ENCODE measurements around the gene BTF3L4. TPM values are rescaled to one million over a fixed set of nuclear protein-coding genes. Genes with fewer than 3 reads are reported as not detected.

The BTF3L4 gene
- total RNA-seq (2014; rRNA removed; shearing (Covaris generic)): 25.5 and 27.4 TPM in 2 replicates
- 47.6 and 49.0 TPM in 2 replicates for total RNA-seq (2022)
- Bru-seq, nascent RNA: percentile 89 among the genes with signal in this experiment
- percentile 78 among the genes with signal in this experiment for BruChase-seq, experiment 1, labeled RNA remaining after a 6-hour chase
- percentile 92 among the genes with signal in this experiment for BruChase-seq, experiment 2, labeled RNA remaining after a 2-hour chase
- long read RNA-seq, full-length matches to known transcripts: 91 of 95 reads
- long read RNA-seq, partial matches to known transcripts: 0 of 95 reads
- long read RNA-seq, other reads (novel, unspliced or antisense): 4 of 95 reads

DNA sequence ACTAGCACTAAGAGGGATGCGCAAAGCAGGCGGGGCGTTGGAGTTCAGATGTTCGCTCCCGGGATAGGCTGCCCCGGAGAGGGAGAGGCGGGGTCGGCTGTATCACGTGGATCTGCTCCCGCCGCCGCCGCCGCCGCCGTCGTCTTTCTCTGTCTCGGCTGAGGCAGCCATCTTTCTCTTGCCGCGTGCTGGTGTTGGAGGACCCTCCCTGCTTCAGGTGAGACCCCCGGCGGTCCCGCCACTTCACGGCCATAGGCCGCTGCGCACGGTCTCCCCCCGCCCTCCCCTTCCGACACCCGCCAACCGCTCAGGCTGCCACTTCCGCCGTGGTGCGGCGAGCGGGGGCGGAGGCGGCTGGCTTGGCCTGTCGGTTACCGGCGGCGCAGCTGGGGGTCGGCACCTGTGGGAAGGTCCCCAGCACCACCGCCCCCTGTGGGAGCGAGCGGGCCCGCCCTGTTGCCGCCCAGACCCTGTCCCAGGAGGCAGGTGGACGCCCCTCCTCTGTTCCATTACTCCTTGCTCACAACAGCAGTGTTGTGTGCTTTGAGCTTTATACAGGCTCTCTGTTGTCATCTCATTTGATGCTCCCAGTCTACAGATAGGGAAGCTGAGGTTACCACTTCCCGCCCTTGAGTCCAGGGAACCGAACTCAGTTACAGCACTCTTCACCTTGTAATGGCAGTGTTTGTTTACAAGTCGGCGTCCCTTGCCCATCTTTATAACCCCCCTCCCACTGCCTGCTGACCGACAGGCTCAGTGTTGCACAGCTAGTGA lies at the start of gene BTF3L4:
Gene BTF3L4, plus strand, starts transcription at position 133 of the 774 bp plus-strand sequence. CDS start 3,553 bp downstream, outside the sequence.
- Histone ChIP-seq H3K9me2 (ENCODE audit: insufficient read depth, low read length) (no peaks in the 10 kb centered on the region), H3K36me3 (ENCODE audit: insufficient read depth, low read length) (peaks cover 49% of the 10 kb centered on the region), H3K27ac (ENCODE audit: low read depth, low read length, poor library complexity, severe bottlenecking) (peak within 1 kb of the TSS; percentile 80), H3K4me3 (ENCODE audit: low read depth, low read length, poor library complexity, severe bottlenecking) (peak within 1 kb of the TSS; percentile 96), H3K4me1 (ENCODE audit: insufficient read depth, low read length, poor library complexity, severe bottlenecking) (peaks cover 38% of the 10 kb centered on the region), H3K9me3 (ENCODE audit: low read length) (no peaks in the 10 kb centered on the region), H2AFZ (ENCODE audit: low read length) (peak within 1 kb of the TSS; percentile 90), H4K20me1 (ENCODE audit: insufficient read depth, low read length) (peaks cover 31% of the 10 kb centered on the region; the same call in 1 of the 2 replicates), H3K79me2 (ENCODE audit: insufficient read depth, low read depth, low read length) (peaks cover 70% of the 10 kb centered on the region), H3K4me2 (ENCODE audit: low read length) (peak within 1 kb of the TSS; percentile 97)
- peak; percentile 95 for DNase-seq (ENCODE audit: low spot score)
- intact Hi-C loops (cut with micrococcal nuclease; ENCODE audit: unreplicated experiment): loop anchor here (1.0 to 10.0 kb wide), 5 partner anchors 23 to 1778 kb away; partner anchors contain the start of genes KTI12, LRP8 and NDC1
- no TSS peak for BruUV-seq (replicated peaks)
- ChIA-PET POLR2A (interaction anchor here (0.6 to 2.0 kb wide), 7 partner anchors 11 to 177 kb away, joined by 3 to 14 read pairs (median 4); partner anchors contain the start of gene KTI12), CTCF (ENCODE audit: unreplicated experiment) (interaction anchor here (1.1 kb wide), 1 partner anchor 177 kb away, joined by 3 read pairs; no protein-coding TSS in a partner anchor)
- TF ChIP-seq, protein P1, sequence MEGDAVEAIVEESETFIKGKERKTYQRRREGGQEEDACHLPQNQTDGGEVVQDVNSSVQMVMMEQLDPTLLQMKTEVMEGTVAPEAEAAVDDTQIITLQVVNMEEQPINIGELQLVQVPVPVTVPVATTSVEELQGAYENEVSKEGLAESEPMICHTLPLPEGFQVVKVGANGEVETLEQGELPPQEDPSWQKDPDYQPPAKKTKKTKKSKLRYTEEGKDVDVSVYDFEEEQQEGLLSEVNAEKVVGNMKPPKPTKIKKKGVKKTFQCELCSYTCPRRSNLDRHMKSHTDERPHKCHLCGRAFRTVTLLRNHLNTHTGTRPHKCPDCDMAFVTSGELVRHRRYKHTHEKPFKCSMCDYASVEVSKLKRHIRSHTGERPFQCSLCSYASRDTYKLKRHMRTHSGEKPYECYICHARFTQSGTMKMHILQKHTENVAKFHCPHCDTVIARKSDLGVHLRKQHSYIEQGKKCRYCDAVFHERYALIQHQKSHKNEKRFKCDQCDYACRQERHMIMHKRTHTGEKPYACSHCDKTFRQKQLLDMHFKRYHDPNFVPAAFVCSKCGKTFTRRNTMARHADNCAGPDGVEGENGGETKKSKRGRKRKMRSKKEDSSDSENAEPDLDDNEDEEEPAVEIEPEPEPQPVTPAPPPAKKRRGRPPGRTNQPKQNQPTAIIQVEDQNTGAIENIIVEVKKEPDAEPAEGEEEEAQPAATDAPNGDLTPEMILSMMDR (conservative IDR thresholded peaks at IDR 0.05; ENCODE audit: low read length): peak; percentile 26; the same call in 1 of the 2 replicates
- no peak for TF ChIP-seq EZH2phosphoT487 (IDR thresholded peaks at IDR 0.05; ENCODE audit: borderline replicate concordance, low read depth, low read length)

DNA sequence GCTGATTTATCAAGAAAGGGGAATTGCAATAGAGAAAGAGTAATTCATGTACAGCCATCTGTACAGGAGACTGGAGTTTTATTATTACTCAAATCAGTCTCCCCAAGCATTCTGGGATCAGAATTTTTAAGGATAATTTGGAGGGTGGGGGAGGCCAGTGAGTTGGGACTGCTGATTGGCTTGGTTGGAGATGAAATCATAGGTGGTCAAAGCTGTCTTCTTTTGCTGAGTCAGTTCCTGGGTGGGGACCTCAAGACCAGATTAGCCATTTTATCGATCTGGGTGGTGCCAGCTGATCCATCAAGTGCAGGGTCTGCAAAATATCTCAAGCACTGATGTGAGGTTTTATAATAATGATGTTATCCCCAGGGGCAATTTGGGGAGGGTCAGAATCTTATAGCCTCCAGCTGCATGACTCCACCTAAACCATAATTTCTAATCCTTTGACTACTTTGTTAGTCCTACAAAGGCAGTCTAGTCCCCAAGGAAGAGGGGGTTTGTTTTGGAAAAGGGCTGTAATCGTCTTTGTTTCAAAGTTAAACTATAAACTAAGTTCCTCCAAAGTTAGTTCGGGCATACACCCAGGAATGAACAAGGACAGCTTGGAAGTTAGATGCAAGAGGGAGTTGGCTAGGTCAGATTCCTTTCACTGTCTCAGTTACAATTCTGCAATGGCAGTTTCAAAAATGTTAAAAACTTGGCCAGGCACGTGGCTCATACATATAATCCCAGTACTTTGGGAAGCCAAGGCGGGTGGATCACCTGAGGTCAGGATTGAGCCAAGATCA lies 48.7 kb upstream of the BTF3L4 start:
- H3K4me2 ChIP-seq (ENCODE audit: low read length): no peak overlapping the region
- no peaks in the 10 kb centered on the region for H3K4me1 ChIP-seq (ENCODE audit: insufficient read depth, low read length, poor library complexity, severe bottlenecking)
- DNase-seq (ENCODE audit: low spot score): no peak
- TF ChIP-seq EZH2phosphoT487 (IDR thresholded peaks at IDR 0.05; ENCODE audit: borderline replicate concordance, low read depth, low read length): no peak
- TF ChIP-seq, protein P1 (conservative IDR thresholded peaks at IDR 0.05; ENCODE audit: low read length): no peak
- intact Hi-C loops (cut with micrococcal nuclease; ENCODE audit: unreplicated experiment): no loop called here
- H3K27ac ChIP-seq (ENCODE audit: low read depth, low read length, poor library complexity, severe bottlenecking): no peak overlapping the region
- no peaks in the 10 kb centered on the region for H3K79me2 ChIP-seq (ENCODE audit: insufficient read depth, low read depth, low read length)
- H2AFZ ChIP-seq (ENCODE audit: low read length): no peak overlapping the region
- no peaks in the 10 kb centered on the region for H4K20me1 ChIP-seq (ENCODE audit: insufficient read depth, low read length)
- no peaks in the 10 kb centered on the region for H3K9me2 ChIP-seq (ENCODE audit: insufficient read depth, low read length)
- no peaks in the 10 kb centered on the region for H3K9me3 ChIP-seq (ENCODE audit: low read length)
- no peak overlapping the region for H3K4me3 ChIP-seq (ENCODE audit: low read depth, low read length, poor library complexity, severe bottlenecking)
- POLR2A ChIA-PET: no interaction called here
- no peaks in the 10 kb centered on the region for H3K36me3 ChIP-seq (ENCODE audit: insufficient read depth, low read length)
- BruUV-seq (replicated peaks): no TSS peak
- CTCF ChIA-PET (ENCODE audit: unreplicated experiment): no interaction called here

Measured in OCI-LY7 (cell line).